GM18858 (cell line): ENCODE data around the gene SHISA9.

ENCODE experiments used
- ATAC-seq: cut with Tn5 transposase; IDR thresholded peaks from one replicate; pipeline ENCODE4 v1.9.1; 2021; ENCODE audit not compliant: unreplicated experiment

SHISA9 gene

DNA sequence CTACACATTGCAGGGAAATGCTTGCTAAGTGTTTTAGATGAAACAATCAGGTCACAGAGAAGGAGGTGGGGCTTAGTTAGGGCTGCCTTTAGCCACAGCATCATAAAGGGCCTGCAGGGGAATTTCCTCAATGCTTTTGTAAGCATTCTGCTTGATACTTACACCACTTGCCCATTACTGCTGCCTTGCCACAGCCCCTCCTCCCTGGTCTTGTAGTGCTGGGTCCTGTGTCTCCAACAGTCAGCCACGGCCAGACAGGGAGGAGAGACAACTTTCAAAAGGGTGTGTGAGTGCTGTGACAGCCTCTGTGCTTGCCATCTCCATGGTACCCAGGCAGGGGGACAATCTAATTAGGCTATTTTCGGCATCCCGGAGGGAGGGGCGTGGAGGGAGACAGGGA is 111.2 kb downstream of the SHISA9 start:
- no peak for ATAC-seq

GRCh38 chr16:13013043-13013442 is 111.6 kb downstream of the SHISA9 start:
- ATAC-seq = no peak

DNA sequence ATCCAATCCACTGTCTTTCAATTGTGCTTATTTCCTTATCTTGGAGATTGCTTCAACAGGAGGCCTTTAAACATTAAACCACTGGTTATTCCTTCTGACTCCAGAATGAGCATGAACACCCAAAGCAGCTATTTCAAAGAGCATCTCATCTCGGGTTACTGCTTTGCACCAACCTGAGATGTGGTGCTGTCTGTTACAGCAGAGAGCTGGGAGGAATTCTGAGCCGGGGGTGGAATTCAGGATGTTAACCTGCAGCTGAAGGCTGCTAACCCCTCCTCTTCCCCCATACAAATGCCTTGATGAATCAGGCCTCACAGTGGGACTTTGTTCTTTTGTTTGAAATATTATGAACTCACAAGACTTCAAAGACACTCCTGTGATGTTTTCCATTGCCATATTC is 113.1 kb downstream of the SHISA9 start:
- ATAC-seq = no peak

GRCh38 chr16:13018026-13018425 is 116.6 kb downstream of the SHISA9 start:
- ATAC-seq = no peak

GRCh38 chr16:13021996-13022395 is 120.6 kb downstream of the SHISA9 start:
- no peak for ATAC-seq

DNA sequence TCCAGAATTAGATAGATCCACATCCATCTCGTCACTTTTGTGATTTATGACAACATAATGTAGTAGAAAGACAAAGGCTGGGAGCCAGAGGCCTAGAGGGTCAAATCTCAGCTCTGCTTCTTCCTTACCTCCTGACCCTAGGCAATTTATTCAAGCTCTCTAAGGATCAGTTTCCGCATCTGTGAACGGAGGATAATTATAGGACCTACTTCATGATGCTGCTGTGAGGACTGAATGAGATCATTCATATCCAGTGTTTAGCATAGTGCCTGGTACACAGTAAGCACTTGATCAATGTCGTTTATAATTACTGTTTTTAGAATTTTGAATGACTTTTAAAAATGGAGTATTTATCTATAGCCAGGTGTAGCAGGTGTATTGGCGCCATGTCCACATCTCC is 128.4 kb downstream of the SHISA9 start:
- ATAC-seq = no peak

- ATAC-seq = no peak
Observed at GRCh38 chr16:13030769-13031168, 129.4 kb downstream of the SHISA9 start.

DNA sequence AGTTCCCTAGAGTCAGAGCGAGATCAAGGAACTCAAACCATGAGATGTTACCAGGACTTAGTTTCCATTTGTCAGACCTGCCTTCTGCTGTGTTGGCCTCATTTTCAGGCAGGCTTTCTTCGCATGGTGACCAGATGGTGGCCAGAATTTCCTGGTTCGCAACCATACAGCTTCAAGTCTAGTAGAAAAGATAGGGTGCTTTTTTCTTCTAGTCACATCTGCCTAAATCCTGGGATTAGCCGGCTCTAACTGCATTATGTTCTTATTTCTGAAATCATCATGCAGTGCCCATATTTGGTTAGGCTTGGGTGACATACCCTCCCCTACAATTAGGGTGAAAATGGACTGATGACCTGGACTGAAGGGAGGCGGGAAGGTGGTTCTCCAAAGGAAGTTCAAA is 131.5 kb downstream of the SHISA9 start:
- no peak for ATAC-seq

- no peak for ATAC-seq
Observed at GRCh38 chr16:13036600-13036999, 135.2 kb downstream of the SHISA9 start.

GRCh38 chr16:13038591-13038990 is 137.2 kb downstream of the SHISA9 start:
- ATAC-seq = no peak

DNA sequence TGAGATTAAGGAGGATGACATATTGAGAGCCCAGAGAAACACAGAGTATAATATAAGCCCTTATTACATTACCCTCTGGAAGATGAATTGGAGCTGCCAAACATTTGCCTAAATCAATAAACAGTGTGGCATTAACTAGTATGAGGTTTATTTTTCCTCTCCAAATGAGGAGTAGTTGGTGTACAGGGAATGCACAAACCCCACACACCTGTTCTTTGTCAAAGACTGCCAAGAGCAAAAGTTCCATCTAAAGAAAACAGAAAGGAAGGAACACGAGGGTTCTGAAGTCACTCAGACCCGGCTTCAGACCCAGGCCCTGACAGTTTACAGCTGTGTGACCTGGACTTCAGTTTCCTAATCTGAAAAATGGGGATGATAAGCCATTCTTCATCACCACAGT is 138.1 kb downstream of the SHISA9 start:
- ATAC-seq = no peak

- no peak for ATAC-seq
Observed at GRCh38 chr16:13041180-13041579, 139.8 kb downstream of the SHISA9 start.

GRCh38 chr16:13041646-13042290 is 140.4 kb downstream of the SHISA9 start:
- ATAC-seq = no peak

- ATAC-seq = no peak
Observed at GRCh38 chr16:13042291-13042685, 140.9 kb downstream of the SHISA9 start.

DNA sequence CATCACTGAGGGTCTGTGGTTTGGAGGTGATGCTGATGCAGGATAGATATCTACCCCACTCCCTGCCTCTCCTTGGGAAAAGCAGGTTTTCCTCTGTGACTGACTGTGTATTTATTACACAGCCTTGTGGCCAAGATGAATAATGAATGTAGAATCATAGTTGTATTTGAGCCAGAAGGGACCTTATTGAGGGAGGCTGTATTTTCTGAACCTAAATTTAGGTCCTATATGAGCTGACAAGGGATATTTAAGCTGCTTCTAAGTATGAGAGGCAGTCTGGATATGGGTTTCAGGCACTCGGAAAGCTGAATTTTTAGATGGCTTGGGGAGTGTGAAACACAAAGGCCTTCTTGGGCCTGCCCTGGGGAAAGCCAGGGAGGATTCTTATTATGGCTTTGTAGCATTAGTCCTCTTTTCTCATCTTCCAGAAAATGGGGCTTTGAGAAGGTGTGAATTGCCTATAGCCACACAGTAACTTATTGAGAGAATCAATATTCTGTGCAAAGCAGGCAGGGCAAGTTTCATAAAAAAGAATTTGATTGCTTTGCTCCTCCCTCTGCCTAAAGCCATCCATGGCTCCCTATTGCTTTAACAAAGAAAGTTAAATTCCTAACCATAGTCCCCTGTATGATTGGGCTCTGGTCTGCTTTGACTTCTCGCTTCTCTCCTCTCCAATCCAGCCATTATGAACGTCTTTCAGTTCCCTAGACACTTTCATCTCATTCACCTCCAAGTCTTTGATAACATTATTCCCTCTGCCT is 144.8 kb downstream of the SHISA9 start:
- no peak for ATAC-seq

DNA sequence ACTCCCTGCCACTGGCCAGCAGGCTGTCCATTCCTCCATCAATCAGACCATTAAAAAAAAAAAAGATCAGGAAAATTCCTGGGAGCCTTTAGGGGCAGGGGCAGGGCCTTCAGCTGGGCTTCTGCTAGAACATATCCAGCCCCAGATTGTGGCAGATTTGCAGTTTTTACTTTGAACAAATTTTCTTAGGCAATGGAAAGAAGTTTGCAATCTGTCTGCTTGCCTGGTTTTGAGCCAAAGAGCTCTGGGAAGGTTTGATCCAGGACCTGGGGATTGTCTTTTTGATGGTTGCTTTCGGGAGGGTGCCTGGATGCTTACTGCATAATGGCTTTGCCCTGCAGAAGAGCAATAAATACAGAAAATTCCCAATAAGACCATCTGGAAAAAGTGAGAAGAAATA is 145.9 kb downstream of the SHISA9 start:
- ATAC-seq = no peak

GRCh38 chr16:13049688-13050087 is 148.3 kb downstream of the SHISA9 start:
- no peak for ATAC-seq

- ATAC-seq = no peak
Observed at GRCh38 chr16:13052431-13052830, 151.0 kb downstream of the SHISA9 start.

GRCh38 chr16:13055480-13055879 is 154.1 kb downstream of the SHISA9 start:
- no peak for ATAC-seq

DNA sequence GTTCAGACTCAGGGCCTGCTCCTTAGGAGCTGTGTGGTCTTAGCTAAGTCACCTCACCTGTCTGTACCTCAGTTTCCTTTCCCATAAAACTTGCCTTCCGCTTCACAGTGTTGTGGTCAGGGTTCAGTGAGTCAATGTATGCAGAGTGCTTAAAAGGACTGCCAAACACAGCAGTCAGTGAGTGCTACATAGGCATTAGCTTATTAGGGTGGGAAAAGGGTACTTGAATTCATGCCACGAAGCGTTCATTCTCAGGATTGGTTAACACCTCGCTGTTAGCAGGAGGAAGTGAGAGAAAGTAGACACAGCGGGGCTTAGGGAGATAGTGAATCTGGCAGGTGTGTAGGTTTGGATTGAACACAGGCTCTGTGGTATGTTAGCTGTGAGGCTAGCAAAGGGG is 155.2 kb downstream of the SHISA9 start:
- ATAC-seq = no peak

- ATAC-seq = no peak
Observed at GRCh38 chr16:13060932-13061331, 159.5 kb downstream of the SHISA9 start.

- ATAC-seq = no peak
Observed at GRCh38 chr16:13061691-13062090, 160.3 kb downstream of the SHISA9 start.

- no peak for ATAC-seq
Observed at GRCh38 chr16:13062219-13062618, 160.8 kb downstream of the SHISA9 start.
